Activated CD8-positive, alpha-beta T cell treated with anti-CD3 and anti-CD28 coated beads, Interleukin-2, amount 10 ng/mL, durations not matched to agents 7 days and 5 days (primary cell): ENCODE measurements around the gene GPR22. TPM values are rescaled to one million over a fixed set of nuclear protein-coding genes. Genes with fewer than 3 reads are reported as not detected.

Experiments used
- ATAC-seq: fragments of 150-1000 bp; cut with Tn5 transposase; one replicate; pipeline ENCODE4 v1.10.0; 2021; ENCODE audit warnings: moderate library complexity
- CTCF ChIA-PET: fragments of 350-600 bp; sonication (Branson Sonifier 250); formaldehyde crosslinking; loops from one replicate; lab custom pipeline; 2021; ENCODE audit warnings: antibody characterized with exemption; lab: Charles Lee
- POLR2A ChIA-PET: fragments of 350-600 bp; sonication (Branson Sonifier 250); formaldehyde crosslinking; loops from one replicate; lab custom pipeline; 2021; ENCODE audit warnings: antibody characterized with exemption; lab: Charles Lee
- DNase-seq: peaks from one replicate; pipeline ENCODE4 v3.0.0-alpha.2; 2020
- H3K27ac Mint-ChIP-seq: one replicate; pipeline ENCODE4 v1.8.0; 2021; ENCODE audit warnings: mild to moderate bottlenecking, mixed read lengths
- H3K27me3 Mint-ChIP-seq: one replicate; pipeline ENCODE4 v1.8.0; 2021; ENCODE audit warnings: low read depth, mixed read lengths
- H3K36me3 Mint-ChIP-seq: one replicate; pipeline ENCODE4 v1.8.0; 2021; ENCODE audit warnings: low read depth, mixed read lengths
- H3K4me1 Mint-ChIP-seq: one replicate; pipeline ENCODE4 v1.8.0; 2021; ENCODE audit warnings: low read depth, mixed read lengths
- H3K4me3 Mint-ChIP-seq: one replicate; pipeline ENCODE4 v1.8.0; 2021; ENCODE audit warnings: mild to moderate bottlenecking, mixed read lengths
- H3K9me3 Mint-ChIP-seq: one replicate; pipeline ENCODE4 v1.8.0; 2022; ENCODE audit warnings: mixed read lengths; ENCODE audit not compliant: insufficient read depth
- total RNA-seq, 2 experiments: library from RNA; stranded (reverse); gene quantifications; one replicate each; pipeline ENCODE4 v1.2.3, GENCODE V29; 2021

Gene GPR22
- total RNA-seq, 2 experiments from 2014 or later, result not detected

GRCh38 chr7:107453388-107453787 is 16.5 kb upstream of the GPR22 start:
- Mint-ChIP-seq H3K9me3 (no peaks in the 10 kb centered on the region), H3K4me3 (no peak overlapping the region), H3K4me1 (no peaks in the 10 kb centered on the region), H3K36me3 (peaks cover 4% of the 10 kb centered on the region), H3K27me3 (no peaks in the 10 kb centered on the region), H3K27ac (no peak overlapping the region)
- DNase-seq (no peak), ATAC-seq (no peak)
- ChIA-PET CTCF (no interaction called here), POLR2A (no interaction called here)

GRCh38 chr7:107461938-107462533 is 7.8 kb upstream of the GPR22 start:
- Mint-ChIP-seq H3K36me3 (peaks cover 4% of the 10 kb centered on the region), H3K4me3 (no peak overlapping the region), H3K27ac (no peak overlapping the region), H3K4me1 (no peaks in the 10 kb centered on the region), H3K27me3 (no peaks in the 10 kb centered on the region), H3K9me3 (no peaks in the 10 kb centered on the region)
- ChIA-PET POLR2A (interaction anchor here (0.9 kb wide), 1 partner anchor 282 kb away, joined by 3 read pairs; the partner anchor contains the start of gene CBLL1), CTCF (interaction anchor here (0.7 to 2.7 kb wide), 3 partner anchors 39 to 281 kb away, joined by 3 to 24 read pairs (median 15); partner anchors contain the start of gene CBLL1)
- ATAC-seq (no peak), DNase-seq (no peak)

- H3K4me3 Mint-ChIP-seq, result no peak overlapping the region
Measured at GRCh38 chr7:107463139-107464078, 6.4 kb upstream of the GPR22 start.

GRCh38 chr7:107464666-107465226 is 5.1 kb upstream of the GPR22 start:
- H3K4me1 Mint-ChIP-seq, result no peaks in the 10 kb centered on the region
- H3K27me3 Mint-ChIP-seq, result no peaks in the 10 kb centered on the region
- no peak overlapping the region for H3K4me3 Mint-ChIP-seq
- H3K9me3 Mint-ChIP-seq, result no peaks in the 10 kb centered on the region
- H3K27ac Mint-ChIP-seq, result no peak overlapping the region
- ATAC-seq (no peak), DNase-seq (no peak)
- POLR2A ChIA-PET, result no interaction called here
- CTCF ChIA-PET, result interaction anchor here (1.0 to 2.7 kb wide), 9 partner anchors 10 to 415 kb away, joined by 3 to 27 read pairs (median 11); partner anchors contain the start of gene CBLL1
- H3K36me3 Mint-ChIP-seq, result no peaks in the 10 kb centered on the region

More at GRCh38 chr7:107463139-107464078, 6.4 kb upstream of the GPR22 start:
- POLR2A ChIA-PET, result interaction anchor here (0.9 kb wide), 1 partner anchor 280 kb away, joined by 3 read pairs; the partner anchor contains the start of gene CBLL1
- Mint-ChIP-seq H3K36me3 (no peaks in the 10 kb centered on the region), H3K27ac (no peak overlapping the region), H3K4me1 (no peaks in the 10 kb centered on the region), H3K27me3 (no peaks in the 10 kb centered on the region), H3K9me3 (no peaks in the 10 kb centered on the region)
- CTCF ChIA-PET, result interaction anchor here (0.6 to 2.7 kb wide), 26 partner anchors 9 to 416 kb away, joined by 3 to 27 read pairs (median 4); partner anchors contain the start of genes CBLL1 and SLC26A4
- ATAC-seq (peak; percentile 80), DNase-seq (peak; percentile 57)

GRCh38 chr7:107467972-107468371 is 1.9 kb upstream of the GPR22 start:
- ATAC-seq (no peak), DNase-seq (no peak)
- Mint-ChIP-seq H3K27me3 (no peaks in the 10 kb centered on the region), H3K27ac (no peak overlapping the region), H3K4me1 (no peaks in the 10 kb centered on the region), H3K4me3 (no peak overlapping the region), H3K9me3 (no peaks in the 10 kb centered on the region), H3K36me3 (no peaks in the 10 kb centered on the region)
- POLR2A ChIA-PET, result no interaction called here
- CTCF ChIA-PET, result no interaction called here

GRCh38 chr7:107468824-107469223 is 1.0 kb upstream of the GPR22 start:
- H3K4me1 Mint-ChIP-seq, result no peaks in the 10 kb centered on the region
- no peak overlapping the region for H3K27ac Mint-ChIP-seq
- no peaks in the 10 kb centered on the region for H3K27me3 Mint-ChIP-seq
- ATAC-seq (no peak), DNase-seq (no peak)
- no peaks in the 10 kb centered on the region for H3K36me3 Mint-ChIP-seq
- CTCF ChIA-PET, result no interaction called here
- POLR2A ChIA-PET, result no interaction called here
- no peaks in the 10 kb centered on the region for H3K9me3 Mint-ChIP-seq
- no peak overlapping the region for H3K4me3 Mint-ChIP-seq

- no peak for DNase-seq
- ChIA-PET POLR2A (no interaction called here), CTCF (interaction anchor here (2.4 kb wide), 1 partner anchor 9 kb away, joined by 8 read pairs; no protein-coding TSS in a partner anchor)
- H3K27ac Mint-ChIP-seq, result no peak overlapping the region
- H3K36me3 Mint-ChIP-seq, result no peaks in the 10 kb centered on the region
- no peak for ATAC-seq
- H3K9me3 Mint-ChIP-seq, result no peaks in the 10 kb centered on the region
- H3K27me3 Mint-ChIP-seq, result no peaks in the 10 kb centered on the region
- no peaks in the 10 kb centered on the region for H3K4me1 Mint-ChIP-seq
- no peak overlapping the region for H3K4me3 Mint-ChIP-seq
Measured at GRCh38 chr7:107471292-107472070, 1.6 kb downstream of the GPR22 start.

- DNase-seq (no peak), ATAC-seq (no peak)
- H3K27ac Mint-ChIP-seq, result no peak overlapping the region
- ChIA-PET POLR2A (no interaction called here), CTCF (interaction anchor here (1.0 to 2.4 kb wide), 3 partner anchors 9 to 255 kb away, joined by 4 to 8 read pairs (median 5); no protein-coding TSS in a partner anchor)
- H3K27me3 Mint-ChIP-seq, result no peaks in the 10 kb centered on the region
- H3K4me1 Mint-ChIP-seq, result no peaks in the 10 kb centered on the region
- no peaks in the 10 kb centered on the region for H3K9me3 Mint-ChIP-seq
- H3K36me3 Mint-ChIP-seq, result no peaks in the 10 kb centered on the region
- no peak overlapping the region for H3K4me3 Mint-ChIP-seq
Measured at GRCh38 chr7:107472116-107472515, 2.3 kb downstream of the GPR22 start.

GRCh38 chr7:107474104-107474521 is 4.3 kb downstream of the GPR22 start:
- DNase-seq, result no peak
- Mint-ChIP-seq H3K4me1 (no peaks in the 10 kb centered on the region), H3K4me3 (no peak overlapping the region), H3K36me3 (no peaks in the 10 kb centered on the region), H3K27me3 (no peaks in the 10 kb centered on the region), H3K27ac (no peak overlapping the region), H3K9me3 (no peaks in the 10 kb centered on the region)
- no peak for ATAC-seq
- ChIA-PET CTCF (interaction anchor here (1.8 to 2.4 kb wide), 2 partner anchors 11 to 27 kb away, joined by 5 to 8 read pairs; no protein-coding TSS in a partner anchor), POLR2A (no interaction called here)

GRCh38 chr7:107479303-107479702 is 9.4 kb downstream of the GPR22 start:
- H3K4me3 Mint-ChIP-seq, result no peak overlapping the region
- POLR2A ChIA-PET, result no interaction called here

GRCh38 chr7:107480932-107481331 is 11.1 kb downstream of the GPR22 start:
- Mint-ChIP-seq H3K27me3 (no peaks in the 10 kb centered on the region), H3K36me3 (no peaks in the 10 kb centered on the region), H3K4me1 (peaks cover 5% of the 10 kb centered on the region), H3K9me3 (no peaks in the 10 kb centered on the region), H3K4me3 (no peak overlapping the region), H3K27ac (no peak overlapping the region)
- CTCF ChIA-PET, result interaction anchor here (2.5 to 3.3 kb wide), 2 partner anchors 17 to 394 kb away, joined by 6 to 11 read pairs; no protein-coding TSS in a partner anchor
- POLR2A ChIA-PET, result interaction anchor here (0.6 kb wide), 1 partner anchor 286 kb away, joined by 3 read pairs; no protein-coding TSS in a partner anchor
- DNase-seq (no peak), ATAC-seq (no peak)

More at GRCh38 chr7:107479303-107479702, 9.4 kb downstream of the GPR22 start:
- ATAC-seq (no peak), DNase-seq (no peak)
- Mint-ChIP-seq H3K27me3 (no peaks in the 10 kb centered on the region), H3K27ac (no peak overlapping the region), H3K4me1 (no peaks in the 10 kb centered on the region), H3K36me3 (no peaks in the 10 kb centered on the region), H3K9me3 (no peaks in the 10 kb centered on the region)
- CTCF ChIA-PET, result interaction anchor here (2.5 to 3.3 kb wide), 2 partner anchors 16 to 396 kb away, joined by 6 to 11 read pairs; no protein-coding TSS in a partner anchor
